ENCODE measurements around the gene VPS54. TPM values are rescaled to one million over a fixed set of nuclear protein-coding genes. Genes with fewer than 3 reads are reported as not detected.
"Not testable (repeated sequence)": the region's sequence is repeated elsewhere in the genome, so short reads cannot be mapped to it uniquely, and the experiment has no call there.

The VPS54 gene
- total RNA-seq, 1 donor from 2014 or later: 17.7 TPM

GRCh38 chr2:63975437-63976124 lies 43.6 kb downstream of the VPS54 start:
- Histone ChIP-seq H3K27me3 (ENCODE audit: control insufficient read depth, insufficient read depth, low read length) (no peaks in the 10 kb centered on the region), H3K4me3 (ENCODE audit: low read depth, low read length) (no peak overlapping the region), H3K36me3 (ENCODE audit: control insufficient read depth, insufficient read depth, low read length) (peaks cover 1% of the 10 kb centered on the region)
- no peak for TF ChIP-seq CTCF (IDR thresholded peaks at IDR 0.05; ENCODE audit: insufficient read depth, low read length, poor library complexity, severe bottlenecking)
- no peak for DNase-seq (ENCODE audit: low read depth)

- not testable (repeated sequence) for H3K27me3 ChIP-seq (ENCODE audit: control insufficient read depth, insufficient read depth, low read length); H3K4me3 ChIP-seq (ENCODE audit: low read depth, low read length); DNase-seq (ENCODE audit: low read depth); H3K36me3 ChIP-seq (ENCODE audit: control insufficient read depth, insufficient read depth, low read length)
Observed at GRCh38 chr2:63975036-63975435, 44.2 kb downstream of the VPS54 start.

DNA sequence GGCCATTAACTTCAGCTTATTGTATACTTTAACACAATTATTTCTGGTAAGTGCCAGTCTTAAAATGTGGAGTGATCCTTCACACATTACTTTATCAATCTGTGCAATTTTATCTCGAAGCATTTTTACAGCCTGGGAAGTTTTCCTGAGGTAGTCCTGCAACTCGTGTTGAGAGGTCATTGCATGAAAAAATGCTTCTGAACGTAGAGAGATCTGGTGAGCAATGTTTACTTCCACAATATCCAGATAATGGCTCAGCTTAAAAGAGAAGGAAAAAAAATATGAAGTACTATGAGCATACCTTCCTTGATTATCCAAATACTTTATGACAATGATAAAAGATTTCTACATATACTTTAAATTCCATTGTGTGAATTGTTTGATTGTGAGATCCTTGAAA lies 57.0 kb downstream of the VPS54 start:
- no peak overlapping the region for H3K4me3 ChIP-seq (ENCODE audit: low read depth, low read length)
- DNase-seq (ENCODE audit: low read depth): no peak
- H3K36me3 ChIP-seq (ENCODE audit: control insufficient read depth, insufficient read depth, low read length): no peaks in the 10 kb centered on the region
- H3K27me3 ChIP-seq (ENCODE audit: control insufficient read depth, insufficient read depth, low read length): no peaks in the 10 kb centered on the region
- no peak for TF ChIP-seq CTCF (IDR thresholded peaks at IDR 0.05; ENCODE audit: insufficient read depth, low read length, poor library complexity, severe bottlenecking)

DNA sequence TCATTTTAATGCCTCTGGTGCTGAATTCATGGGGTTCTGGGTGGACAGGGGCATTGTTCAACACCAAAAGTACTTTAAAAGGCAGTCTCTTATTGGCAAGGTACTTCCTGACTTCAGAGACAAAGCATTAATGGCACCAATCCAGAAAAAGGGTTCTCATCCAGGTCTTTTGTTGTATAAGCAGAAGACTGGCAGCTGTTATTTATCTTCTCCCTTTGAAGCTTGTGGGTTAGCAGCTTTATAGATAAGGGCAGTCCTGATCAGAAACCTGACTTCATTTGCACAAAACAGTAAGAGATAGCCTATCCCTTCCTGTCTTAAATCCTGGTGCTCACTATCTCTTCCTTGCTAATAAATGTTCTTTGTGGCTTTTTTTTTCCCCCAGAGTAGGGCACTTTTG lies 68.8 kb downstream of the VPS54 start:
- Histone ChIP-seq H3K4me3 (ENCODE audit: low read depth, low read length) (no peak overlapping the region), H3K27me3 (ENCODE audit: control insufficient read depth, insufficient read depth, low read length) (no peaks in the 10 kb centered on the region), H3K36me3 (ENCODE audit: control insufficient read depth, insufficient read depth, low read length) (no peaks in the 10 kb centered on the region)
- no peak for TF ChIP-seq CTCF (IDR thresholded peaks at IDR 0.05; ENCODE audit: insufficient read depth, low read length, poor library complexity, severe bottlenecking)
- DNase-seq (ENCODE audit: low read depth): no peak

GRCh38 chr2:63942788-63943187 lies 76.4 kb downstream of the VPS54 start:
- no peaks in the 10 kb centered on the region for H3K36me3 ChIP-seq (ENCODE audit: control insufficient read depth, insufficient read depth, low read length)
- no peaks in the 10 kb centered on the region for H3K27me3 ChIP-seq (ENCODE audit: control insufficient read depth, insufficient read depth, low read length)
- H3K4me3 ChIP-seq (ENCODE audit: low read depth, low read length): no peak overlapping the region
- DNase-seq (ENCODE audit: low read depth): no peak
- TF ChIP-seq CTCF (IDR thresholded peaks at IDR 0.05; ENCODE audit: insufficient read depth, low read length, poor library complexity, severe bottlenecking): no peak

GRCh38 chr2:63932104-63932503 lies 87.1 kb downstream of the VPS54 start:
- not testable (repeated sequence) for H3K4me3 ChIP-seq (ENCODE audit: low read depth, low read length); DNase-seq (ENCODE audit: low read depth); H3K36me3 ChIP-seq (ENCODE audit: control insufficient read depth, insufficient read depth, low read length); H3K27me3 ChIP-seq (ENCODE audit: control insufficient read depth, insufficient read depth, low read length)

DNA sequence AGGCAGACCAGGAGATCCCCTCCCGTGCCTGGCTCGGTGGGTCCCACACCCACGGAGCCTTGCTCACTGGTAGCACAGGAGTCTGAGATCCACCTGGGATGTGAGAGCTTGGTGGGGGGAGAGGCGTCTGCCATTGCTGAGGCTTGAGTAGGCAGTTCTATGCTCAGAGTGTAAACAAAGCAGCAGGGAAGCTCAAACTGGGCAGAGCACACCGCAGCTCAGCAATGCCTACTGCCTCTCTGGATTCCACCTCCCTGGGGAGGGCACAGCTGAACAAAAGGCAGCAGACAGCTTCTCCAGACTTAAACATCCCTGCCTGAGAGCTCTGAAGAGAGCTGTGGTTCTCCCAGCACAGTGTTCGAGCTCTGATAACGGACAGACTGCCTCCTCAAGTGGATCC lies 92.4 kb downstream of the VPS54 start:
- no peak for TF ChIP-seq CTCF (IDR thresholded peaks at IDR 0.05; ENCODE audit: insufficient read depth, low read length, poor library complexity, severe bottlenecking)

More for the DNA sequence above, 92.4 kb downstream of the VPS54 start:
- no peaks in the 10 kb centered on the region for H3K36me3 ChIP-seq (ENCODE audit: control insufficient read depth, insufficient read depth, low read length)
- no peak for DNase-seq (ENCODE audit: low read depth)
- H3K27me3 ChIP-seq (ENCODE audit: control insufficient read depth, insufficient read depth, low read length): no peaks in the 10 kb centered on the region
- H3K4me3 ChIP-seq (ENCODE audit: low read depth, low read length): no peak overlapping the region

All from kidney epithelial cell (primary cell).